Dendritic cell treated with granulocyte-macrophage colony-stimulating factor and Interleukin-4, amounts not matched to agents 40 ng/mL and 50 ng/mL, for 4 days (primary cell): ENCODE measurements around the gene PAXX.

Experiments used
- H3K27ac Mint-ChIP-seq: one replicate; pipeline ENCODE4 v1.8.0; 2022; ENCODE audit warnings: mild to moderate bottlenecking, mixed read lengths
- H3K27me3 Mint-ChIP-seq: one replicate; pipeline ENCODE4 v1.8.0; 2022; ENCODE audit warnings: mild to moderate bottlenecking, mixed read lengths
- H3K36me3 Mint-ChIP-seq: one replicate; pipeline ENCODE4 v1.8.0; 2022; ENCODE audit warnings: low read depth, mixed read lengths
- H3K4me1 Mint-ChIP-seq: one replicate; pipeline ENCODE4 v1.8.0; 2022; ENCODE audit warnings: low read depth, mixed read lengths
- H3K4me3 Mint-ChIP-seq: one replicate; pipeline ENCODE4 v1.8.0; 2022; ENCODE audit warnings: mild to moderate bottlenecking, moderate library complexity, mixed read lengths
- H3K9me3 Mint-ChIP-seq: one replicate; pipeline ENCODE4 v1.8.0; 2022; ENCODE audit warnings: mixed read lengths
- intact Hi-C: fragments of 100-400 bp; cut with micrococcal nuclease; formaldehyde crosslinking; loops from one replicate; pipeline ENCODE4 v1.15.0; 2022

The PAXX gene

GRCh38 chr9:136978865-136979544 lies 13.2 kb upstream of the PAXX start:
- intact Hi-C loops, result loop anchor here (1.0 kb wide), 1 partner anchor 13 kb away; the partner anchor contains the start of gene PAXX
- Mint-ChIP-seq H3K4me3 (no peak overlapping the region), H3K4me1 (peaks cover 31% of the 10 kb centered on the region), H3K9me3 (no peaks in the 10 kb centered on the region), H3K27me3 (peaks cover 75% of the 10 kb centered on the region), H3K36me3 (no peaks in the 10 kb centered on the region), H3K27ac (no peak overlapping the region)

GRCh38 chr9:136979769-136980587 lies 12.2 kb upstream of the PAXX start:
- Mint-ChIP-seq H3K27ac (no peak overlapping the region), H3K27me3 (peaks cover 81% of the 10 kb centered on the region), H3K36me3 (no peaks in the 10 kb centered on the region), H3K4me1 (peaks cover 25% of the 10 kb centered on the region), H3K9me3 (no peaks in the 10 kb centered on the region), H3K4me3 (no peak overlapping the region)
- intact Hi-C loops, result no loop called here

GRCh38 chr9:136980669-136981478 lies 11.3 kb upstream of the PAXX start:
- H3K27me3 Mint-ChIP-seq, result peaks cover 77% of the 10 kb centered on the region
- no peak overlapping the region for H3K27ac Mint-ChIP-seq
- H3K9me3 Mint-ChIP-seq, result no peaks in the 10 kb centered on the region
- peaks cover 17% of the 10 kb centered on the region for H3K4me1 Mint-ChIP-seq
- no peak overlapping the region for H3K4me3 Mint-ChIP-seq
- intact Hi-C loops, result no loop called here
- H3K36me3 Mint-ChIP-seq, result no peaks in the 10 kb centered on the region

GRCh38 chr9:136981588-136982231 lies 10.5 kb upstream of the PAXX start:
- Mint-ChIP-seq H3K9me3 (no peaks in the 10 kb centered on the region), H3K36me3 (no peaks in the 10 kb centered on the region), H3K27me3 (peaks cover 77% of the 10 kb centered on the region), H3K4me3 (no peak overlapping the region), H3K27ac (no peak overlapping the region), H3K4me1 (peaks cover 8% of the 10 kb centered on the region)
- intact Hi-C loops, result no loop called here

- no peaks in the 10 kb centered on the region for H3K36me3 Mint-ChIP-seq
- H3K9me3 Mint-ChIP-seq, result no peaks in the 10 kb centered on the region
- no peak within 1 kb of the TSS for H3K4me3 Mint-ChIP-seq
- H3K27me3 Mint-ChIP-seq, result peaks cover 77% of the 10 kb centered on the region
- no peak within 1 kb of the TSS for H3K27ac Mint-ChIP-seq
- intact Hi-C loops, result no loop called here
- peaks cover 4% of the 10 kb centered on the region for H3K4me1 Mint-ChIP-seq
Observed at GRCh38 chr9:136982232-136983051, 9.8 kb upstream of the PAXX start, which contains the start of gene LCNL1. Gene LCNL1 (plus strand): TSS chr9:136982993. CDS start chr9:136983587, 594 bp downstream.

- H3K27me3 Mint-ChIP-seq, result peaks cover 78% of the 10 kb centered on the region
- H3K27ac Mint-ChIP-seq, result no peak overlapping the region
- intact Hi-C loops, result no loop called here
- no peaks in the 10 kb centered on the region for H3K36me3 Mint-ChIP-seq
- no peaks in the 10 kb centered on the region for H3K9me3 Mint-ChIP-seq
- no peaks in the 10 kb centered on the region for H3K4me1 Mint-ChIP-seq
- no peak overlapping the region for H3K4me3 Mint-ChIP-seq
Observed at GRCh38 chr9:136983167-136983566, 9.1 kb upstream of the PAXX start.

- intact Hi-C loops, result no loop called here
Observed at GRCh38 chr9:136983656-136984314, 8.4 kb upstream of the PAXX start.

GRCh38 chr9:136984464-136985026 lies 7.7 kb upstream of the PAXX start:
- H3K27ac Mint-ChIP-seq, result no peak overlapping the region

More at GRCh38 chr9:136983656-136984314, 8.4 kb upstream of the PAXX start:
- Mint-ChIP-seq H3K4me3 (no peak overlapping the region), H3K9me3 (no peaks in the 10 kb centered on the region), H3K27ac (no peak overlapping the region), H3K36me3 (no peaks in the 10 kb centered on the region), H3K27me3 (peaks cover 81% of the 10 kb centered on the region), H3K4me1 (no peaks in the 10 kb centered on the region)

GRCh38 chr9:136985027-136985602 lies 7.1 kb upstream of the PAXX start:
- H3K9me3 Mint-ChIP-seq, result no peaks in the 10 kb centered on the region
- no peaks in the 10 kb centered on the region for H3K36me3 Mint-ChIP-seq
- H3K27me3 Mint-ChIP-seq, result peaks cover 83% of the 10 kb centered on the region
- H3K4me1 Mint-ChIP-seq, result no peaks in the 10 kb centered on the region
- no peak overlapping the region for H3K27ac Mint-ChIP-seq
- no peak overlapping the region for H3K4me3 Mint-ChIP-seq
- intact Hi-C loops, result no loop called here

More at GRCh38 chr9:136984464-136985026, 7.7 kb upstream of the PAXX start:
- Mint-ChIP-seq H3K27me3 (peaks cover 83% of the 10 kb centered on the region), H3K9me3 (no peaks in the 10 kb centered on the region), H3K4me3 (no peak overlapping the region), H3K36me3 (no peaks in the 10 kb centered on the region), H3K4me1 (no peaks in the 10 kb centered on the region)
- intact Hi-C loops, result no loop called here

GRCh38 chr9:136985853-136986252 lies 6.4 kb upstream of the PAXX start:
- Mint-ChIP-seq H3K36me3 (no peaks in the 10 kb centered on the region), H3K4me3 (no peak overlapping the region), H3K27ac (no peak overlapping the region), H3K27me3 (peaks cover 81% of the 10 kb centered on the region), H3K9me3 (no peaks in the 10 kb centered on the region), H3K4me1 (peaks cover 4% of the 10 kb centered on the region)
- intact Hi-C loops, result no loop called here

- Mint-ChIP-seq H3K9me3 (no peaks in the 10 kb centered on the region), H3K36me3 (peaks cover 14% of the 10 kb centered on the region), H3K4me3 (no peak overlapping the region), H3K27me3 (peaks cover 59% of the 10 kb centered on the region), H3K27ac (no peak overlapping the region), H3K4me1 (peaks cover 28% of the 10 kb centered on the region)
- intact Hi-C loops, result no loop called here
Observed at GRCh38 chr9:136988872-136989271, 3.4 kb upstream of the PAXX start.
